G401 (cell line): ENCODE data around the gene CHD1L. TPM values are rescaled to one million over a fixed set of nuclear protein-coding genes. Genes with fewer than 3 reads are reported as not detected.
"Not testable (repeated sequence)": the region's sequence is repeated elsewhere in the genome, so short reads cannot be mapped to it uniquely, and the experiment has no call there.

ENCODE experiments used
- DNase-seq: peaks from one replicate; pipeline ENCODE4 v3.0.0-alpha.2; 2015; ENCODE audit warnings: low spot score
- in situ Hi-C: cut with HindIII; loops from 2 replicates; pipeline ENCODE4 v1.10.0; 2016; ENCODE audit warnings: low sequenced_read_pairs, mixed read lengths
- total RNA-seq: library from RNA; depleted of rRNA; stranded (reverse); fragments of >200 nt; shearing (Covaris generic); gene quantifications from 2 replicates; pipeline ENCODE4 v1.2.3, GENCODE V29; 2014

Gene CHD1L
- total RNA-seq, 1 experiment from 2014 or later, result 76.5 TPM

- in situ Hi-C loops, result no loop called here
- DNase-seq, result peak; percentile 35
Measured at GRCh38 chr1:147225193-147225730, 17.2 kb upstream of the CHD1L start, which contains the start of gene FMO5. Gene FMO5, minus strand, starts transcription at chr1:147225339. Its CDS starts 310 bp downstream, at chr1:147225029.

GRCh38 chr1:147231032-147231431, 11.5 kb upstream of the CHD1L start:
- DNase-seq, in situ Hi-C loops: not testable (repeated sequence)

- in situ Hi-C loops, DNase-seq: not testable (repeated sequence)
Measured at GRCh38 chr1:147233903-147234302, 8.6 kb upstream of the CHD1L start.

GRCh38 chr1:147235822-147236221, 6.7 kb upstream of the CHD1L start:
- DNase-seq, result no peak
- in situ Hi-C loops, result no loop called here

GRCh38 chr1:147236448-147236847, 6.0 kb upstream of the CHD1L start:
- DNase-seq, result no peak
- in situ Hi-C loops, result no loop called here

GRCh38 chr1:147236959-147237791, 5.3 kb upstream of the CHD1L start:
- no peak for DNase-seq

GRCh38 chr1:147238053-147238902, 4.2 kb upstream of the CHD1L start:
- no peak for DNase-seq
- in situ Hi-C loops, result no loop called here

More at GRCh38 chr1:147236959-147237791, 5.3 kb upstream of the CHD1L start:
- in situ Hi-C loops, result no loop called here

- in situ Hi-C loops, result no loop called here
- DNase-seq, result no peak
Measured at GRCh38 chr1:147238925-147239820, 3.3 kb upstream of the CHD1L start.

GRCh38 chr1:147240131-147240721, 2.3 kb upstream of the CHD1L start:
- in situ Hi-C loops, DNase-seq: not testable (repeated sequence)

GRCh38 chr1:147241934-147242448, 493 bp upstream of the CHD1L start:
- no peak for DNase-seq
- in situ Hi-C loops, result no loop called here

- no peak for DNase-seq
- in situ Hi-C loops, result no loop called here
Measured at GRCh38 chr1:147243228-147243685, 773 bp downstream of the CHD1L start.

- DNase-seq, result peak; percentile 26
- in situ Hi-C loops, result no loop called here
Measured at GRCh38 chr1:147243841-147244240, 1.4 kb downstream of the CHD1L start.

- in situ Hi-C loops, result no loop called here
Measured at GRCh38 chr1:147245129-147245528, 2.6 kb downstream of the CHD1L start.

GRCh38 chr1:147245586-147246021, 3.1 kb downstream of the CHD1L start:
- no peak for DNase-seq
- in situ Hi-C loops, result no loop called here

More at GRCh38 chr1:147245129-147245528, 2.6 kb downstream of the CHD1L start:
- DNase-seq, result no peak

GRCh38 chr1:147246044-147246690, 3.7 kb downstream of the CHD1L start:
- DNase-seq, result no peak
- in situ Hi-C loops, result no loop called here

GRCh38 chr1:147246910-147247655, 4.6 kb downstream of the CHD1L start:
- no peak for DNase-seq
- in situ Hi-C loops, result no loop called here
